HG03558 (cell line): ENCODE results near the gene FUOM.
"Not testable (repeated sequence)": the region's sequence is repeated elsewhere in the genome, so short reads cannot be mapped to it uniquely, and the experiment has no call there.

Source experiments
- ATAC-seq: cut with Tn5 transposase; IDR thresholded peaks from one replicate; pipeline ENCODE4 v1.9.1; 2021; ENCODE audit warnings: moderate number of reproducible peaks; ENCODE audit not compliant: unreplicated experiment; ENCODE audit errors: extremely low read depth

The FUOM gene

GRCh38 chr10:133388973-133389818 is 31.4 kb upstream of the FUOM start:
- peak; percentile 84 for ATAC-seq

GRCh38 chr10:133388236-133388972 is 30.6 kb upstream of the FUOM start:
- no peak for ATAC-seq

- ATAC-seq = not testable (repeated sequence)
These were observed 29.1 kb upstream of the FUOM start for GRCh38 chr10:133386951-133387350.

GRCh38 chr10:133385214-133385613 is 27.4 kb upstream of the FUOM start:
- ATAC-seq = no peak

GRCh38 chr10:133384071-133384470 is 26.3 kb upstream of the FUOM start:
- ATAC-seq = no peak

- ATAC-seq = no peak
These were observed 25.7 kb upstream of the FUOM start for GRCh38 chr10:133383551-133383950.

GRCh38 chr10:133381036-133381435 is 23.2 kb upstream of the FUOM start:
- ATAC-seq = no peak

- ATAC-seq = no peak
These were observed 22.2 kb upstream of the FUOM start for GRCh38 chr10:133379801-133380666.

GRCh38 chr10:133379152-133379800 is 21.5 kb upstream of the FUOM start, which contains the start of gene PAOX:
PAOX (plus strand) TSS chr10:133379262; CDS start chr10:133379317, 55 bp downstream.
- ATAC-seq = peak; percentile 39

GRCh38 chr10:133378251-133379096 is 20.7 kb upstream of the FUOM start:
- no peak for ATAC-seq

- ATAC-seq = no peak
These were observed 20.0 kb upstream of the FUOM start for GRCh38 chr10:133377818-133378250.

GRCh38 chr10:133377025-133377817 is 19.4 kb upstream of the FUOM start:
- ATAC-seq = no peak

GRCh38 chr10:133376183-133376582 is 18.4 kb upstream of the FUOM start:
- ATAC-seq = not testable (repeated sequence)

- no peak for ATAC-seq
These were observed 17.7 kb upstream of the FUOM start for GRCh38 chr10:133375357-133376115.

GRCh38 chr10:133373174-133374090 is 15.6 kb upstream of the FUOM start, which contains the start of gene ECHS1:
ECHS1 (minus strand) TSS chr10:133373354; CDS start chr10:133373333, 21 bp downstream.
- ATAC-seq = peak; percentile 86

GRCh38 chr10:133372507-133372906 is 14.7 kb upstream of the FUOM start:
- no peak for ATAC-seq
